Esophagus squamous epithelium (tissue), 4 donors: ENCODE results near the gene BICC1.

Source experiments
- CTCF ChIP-seq, 6 experiments: fragments of 450-650 bp in 4 of 6; fragments of 200-600 bp in 2 of 6; sonication (generic) in 2 of 6; IDR thresholded peaks; one replicate each; pipeline ENCODE4 v1.5.1; 2016 to 2019; ENCODE audit warnings: antibody characterized with exemption in 6 of 6, mild to moderate bottlenecking in 4 of 6, moderate library complexity in 4 of 6
- POLR2A ChIP-seq, 4 donors: fragments of 450-650 bp; IDR thresholded peaks; one replicate each; pipeline ENCODE4 v1.6.1; 2017; ENCODE audit warnings: antibody characterized with exemption in 4 of 4, mild to moderate bottlenecking in 4 of 4, moderate library complexity in 3 of 4

- no peak for TF ChIP-seq CTCF (IDR thresholded peaks at IDR 0.05)
- TF ChIP-seq POLR2A (IDR thresholded peaks at IDR 0.05) = no peak
Observed at GRCh38 chr10:58806970-58807628, 294.4 kb downstream of the BICC1 start.
